Medulla oblongata (tissue), 1 donor: Measurements from ENCODE around the gene ZFP28.

Experiments used
- DNase-seq: peaks from one replicate; pipeline ENCODE4 v3.0.0-alpha.2; 2015; ENCODE audit errors: extremely low spot score

Gene ZFP28

GRCh38 chr19:56538761-56539263 is at the start of gene ZFP28:
ZFP28 (plus strand) TSS chr19:56538948; CDS start chr19:56539019, 71 bp downstream.
- DNase-seq, result no peak

- DNase-seq, result no peak
Measured at GRCh38 chr19:56491399-56491798, 47.3 kb upstream of the ZFP28 start.

- DNase-seq, result no peak
Measured at GRCh38 chr19:56504581-56504980, 34.2 kb upstream of the ZFP28 start.

- peak; percentile 99 for DNase-seq
Measured at GRCh38 chr19:56507446-56508289, 31.1 kb upstream of the ZFP28 start, which contains the start of gene ZNF471. ZNF471 (plus strand) TSS chr19:56507855; CDS start chr19:56511572, 3,717 bp downstream.

GRCh38 chr19:56508290-56508778 is 30.4 kb upstream of the ZFP28 start:
- DNase-seq, result no peak

GRCh38 chr19:56525214-56525860 is 13.4 kb upstream of the ZFP28 start:
- no peak for DNase-seq

- DNase-seq, result no peak
Measured at GRCh38 chr19:56537442-56537841, 1.3 kb upstream of the ZFP28 start.

GRCh38 chr19:56538254-56538760 is 441 bp upstream of the ZFP28 start:
- peak; percentile 91 for DNase-seq

GRCh38 chr19:56543776-56544175 is 5.0 kb downstream of the ZFP28 start:
- no peak for DNase-seq

- no peak for DNase-seq
Measured at GRCh38 chr19:56547535-56547934, 8.8 kb downstream of the ZFP28 start.

GRCh38 chr19:56554272-56554869 is 15.6 kb downstream of the ZFP28 start:
- no peak for DNase-seq

GRCh38 chr19:56562766-56563165 is 24.0 kb downstream of the ZFP28 start:
- DNase-seq, result no peak

- no peak for DNase-seq
Measured at GRCh38 chr19:56566904-56567273, 28.1 kb downstream of the ZFP28 start.

GRCh38 chr19:56567274-56568120 is 28.7 kb downstream of the ZFP28 start, which contains the start of gene ZNF470:
ZNF470 (plus strand) TSS chr19:56567468; CDS start chr19:56570312, 2,844 bp downstream.
- peak; percentile 95 for DNase-seq

GRCh38 chr19:56572589-56572988 is 33.8 kb downstream of the ZFP28 start:
- no peak for DNase-seq

- no peak for DNase-seq
Measured at GRCh38 chr19:56573914-56574313, 35.2 kb downstream of the ZFP28 start.

- no peak for DNase-seq
Measured at GRCh38 chr19:56577719-56578602, 39.2 kb downstream of the ZFP28 start.

GRCh38 chr19:56594446-56594782 is 55.7 kb downstream of the ZFP28 start:
- DNase-seq, result no peak

GRCh38 chr19:56594783-56595547 is 56.2 kb downstream of the ZFP28 start, which contains the start of gene ZNF71:
ZNF71 (plus strand) TSS chr19:56595302; CDS start chr19:56601559, 6,257 bp downstream.
- DNase-seq, result peak; percentile 84
